ENCODE measurements around the gene SORCS2.

The SORCS2 gene

GRCh38 chr4:7272404-7272803 is 80.1 kb downstream of the SORCS2 start:
- no peaks in the 10 kb centered on the region for H3K36me3 ChIP-seq (ENCODE audit: control insufficient read depth, insufficient read depth, low read length)
- H3K4me3 ChIP-seq (ENCODE audit: low read depth, low read length): no peak overlapping the region
- H3K9me3 ChIP-seq (ENCODE audit: control insufficient read depth, insufficient read depth, low read length): no peaks in the 10 kb centered on the region
- no peaks in the 10 kb centered on the region for H3K27me3 ChIP-seq (ENCODE audit: control insufficient read depth, insufficient read depth, low read length)
- H3K4me1 ChIP-seq (ENCODE audit: control insufficient read depth, insufficient read depth, low read length): no peaks in the 10 kb centered on the region
- H3K9ac ChIP-seq (ENCODE audit: low read depth, low read length): no peak overlapping the region

DNA sequence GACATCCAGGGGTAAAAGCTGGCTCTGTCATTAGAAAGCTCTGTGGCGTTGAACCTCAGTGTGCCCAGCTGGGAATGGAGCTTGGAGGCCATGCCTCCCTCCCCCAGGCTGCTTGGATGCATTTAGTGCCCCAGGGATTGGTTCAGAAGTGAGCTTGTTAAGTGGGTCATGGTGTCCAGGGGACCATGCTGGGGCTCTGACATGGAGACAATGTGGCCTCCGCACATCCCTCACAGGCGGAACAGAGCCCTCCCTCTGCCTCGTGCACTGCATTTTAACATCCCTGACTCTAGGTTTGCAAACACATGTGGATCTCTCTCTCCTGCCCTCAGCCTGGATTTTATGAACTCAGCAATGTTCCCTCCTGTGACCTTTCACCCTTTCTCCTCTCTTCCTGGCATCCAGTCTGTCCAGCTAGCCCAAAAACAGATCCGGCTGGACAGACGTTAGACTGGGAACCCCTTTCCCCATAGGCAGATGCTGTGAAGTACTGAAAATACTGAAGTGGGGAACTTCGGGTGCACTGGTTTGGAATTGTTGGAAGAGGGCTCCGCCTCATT is 81.5 kb downstream of the SORCS2 start:
- Histone ChIP-seq H3K9ac (ENCODE audit: low read depth, low read length) (no peak overlapping the region), H3K9me3 (ENCODE audit: control insufficient read depth, insufficient read depth, low read length) (no peaks in the 10 kb centered on the region), H3K4me3 (ENCODE audit: low read depth, low read length) (no peak overlapping the region), H3K36me3 (ENCODE audit: control insufficient read depth, insufficient read depth, low read length) (no peaks in the 10 kb centered on the region), H3K4me1 (ENCODE audit: control insufficient read depth, insufficient read depth, low read length) (no peaks in the 10 kb centered on the region), H3K27me3 (ENCODE audit: control insufficient read depth, insufficient read depth, low read length) (no peaks in the 10 kb centered on the region)

DNA sequence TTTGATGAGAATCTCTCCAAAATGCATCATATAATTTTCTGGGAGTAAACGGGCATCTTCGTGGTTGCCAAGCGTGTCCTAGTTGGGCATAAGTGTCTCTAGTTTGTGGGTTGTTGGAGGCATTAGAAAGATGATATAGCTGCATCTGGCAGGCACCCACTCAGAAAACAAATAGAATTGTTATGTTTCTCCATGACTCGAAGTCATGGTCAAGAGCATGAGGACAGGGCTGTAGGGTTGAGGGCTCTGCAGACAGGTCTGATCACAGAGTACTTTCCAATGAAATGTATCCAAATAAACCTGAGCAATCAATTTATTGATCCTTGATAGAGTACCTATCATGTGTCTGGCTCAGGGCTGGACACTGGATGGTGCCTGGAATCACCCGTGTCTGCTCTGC is 82.7 kb downstream of the SORCS2 start:
- no peaks in the 10 kb centered on the region for H3K9me3 ChIP-seq (ENCODE audit: control insufficient read depth, insufficient read depth, low read length)
- H3K4me3 ChIP-seq (ENCODE audit: low read depth, low read length): no peak overlapping the region
- H3K27me3 ChIP-seq (ENCODE audit: control insufficient read depth, insufficient read depth, low read length): no peaks in the 10 kb centered on the region
- no peak overlapping the region for H3K9ac ChIP-seq (ENCODE audit: low read depth, low read length)
- no peaks in the 10 kb centered on the region for H3K36me3 ChIP-seq (ENCODE audit: control insufficient read depth, insufficient read depth, low read length)
- no peaks in the 10 kb centered on the region for H3K4me1 ChIP-seq (ENCODE audit: control insufficient read depth, insufficient read depth, low read length)

DNA sequence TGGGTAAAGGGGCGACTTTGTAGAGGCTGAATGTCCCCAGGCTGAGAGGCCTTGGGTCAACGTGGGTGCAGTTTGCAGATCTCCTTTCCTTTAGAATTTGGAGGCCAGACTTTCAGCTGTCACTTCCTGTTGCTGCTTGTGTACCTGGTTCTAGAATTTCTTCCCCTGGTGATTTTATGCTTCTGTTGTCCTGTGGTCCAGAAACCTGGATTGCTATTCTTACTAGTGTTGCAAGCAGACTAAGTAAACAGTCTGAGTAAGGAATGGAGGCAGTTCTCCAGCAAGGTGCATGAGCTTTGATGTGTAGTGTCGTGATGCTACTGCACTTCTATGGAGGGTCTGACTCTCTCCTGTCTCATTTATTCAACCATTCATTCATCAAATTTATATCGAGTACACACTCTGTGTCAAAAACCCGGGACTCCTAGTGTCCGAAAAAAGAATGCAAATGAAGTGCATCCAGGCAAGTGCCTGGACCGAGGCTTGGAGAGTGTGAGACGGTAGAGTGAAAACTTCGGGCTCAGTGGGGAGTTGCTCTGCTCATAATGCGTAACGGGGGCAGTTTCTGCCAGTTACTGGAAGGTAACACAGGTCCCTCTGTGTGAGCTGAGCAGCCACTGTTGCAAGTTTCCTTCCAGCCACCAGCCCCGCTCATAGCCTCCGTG is 83.3 kb downstream of the SORCS2 start:
- Histone ChIP-seq H3K4me3 (ENCODE audit: low read depth, low read length) (no peak overlapping the region), H3K4me1 (ENCODE audit: control insufficient read depth, insufficient read depth, low read length) (no peaks in the 10 kb centered on the region), H3K9me3 (ENCODE audit: control insufficient read depth, insufficient read depth, low read length) (no peaks in the 10 kb centered on the region), H3K36me3 (ENCODE audit: control insufficient read depth, insufficient read depth, low read length) (no peaks in the 10 kb centered on the region), H3K27me3 (ENCODE audit: control insufficient read depth, insufficient read depth, low read length) (no peaks in the 10 kb centered on the region), H3K9ac (ENCODE audit: low read depth, low read length) (no peak overlapping the region)

- H3K27me3 ChIP-seq (ENCODE audit: control insufficient read depth, insufficient read depth, low read length): no peaks in the 10 kb centered on the region
- no peaks in the 10 kb centered on the region for H3K9me3 ChIP-seq (ENCODE audit: control insufficient read depth, insufficient read depth, low read length)
- H3K36me3 ChIP-seq (ENCODE audit: control insufficient read depth, insufficient read depth, low read length): no peaks in the 10 kb centered on the region
- no peaks in the 10 kb centered on the region for H3K4me1 ChIP-seq (ENCODE audit: control insufficient read depth, insufficient read depth, low read length)
- H3K9ac ChIP-seq (ENCODE audit: low read depth, low read length): no peak overlapping the region
- H3K4me3 ChIP-seq (ENCODE audit: low read depth, low read length): no peak overlapping the region
Measured at GRCh38 chr4:7276515-7276914, 84.2 kb downstream of the SORCS2 start.

DNA sequence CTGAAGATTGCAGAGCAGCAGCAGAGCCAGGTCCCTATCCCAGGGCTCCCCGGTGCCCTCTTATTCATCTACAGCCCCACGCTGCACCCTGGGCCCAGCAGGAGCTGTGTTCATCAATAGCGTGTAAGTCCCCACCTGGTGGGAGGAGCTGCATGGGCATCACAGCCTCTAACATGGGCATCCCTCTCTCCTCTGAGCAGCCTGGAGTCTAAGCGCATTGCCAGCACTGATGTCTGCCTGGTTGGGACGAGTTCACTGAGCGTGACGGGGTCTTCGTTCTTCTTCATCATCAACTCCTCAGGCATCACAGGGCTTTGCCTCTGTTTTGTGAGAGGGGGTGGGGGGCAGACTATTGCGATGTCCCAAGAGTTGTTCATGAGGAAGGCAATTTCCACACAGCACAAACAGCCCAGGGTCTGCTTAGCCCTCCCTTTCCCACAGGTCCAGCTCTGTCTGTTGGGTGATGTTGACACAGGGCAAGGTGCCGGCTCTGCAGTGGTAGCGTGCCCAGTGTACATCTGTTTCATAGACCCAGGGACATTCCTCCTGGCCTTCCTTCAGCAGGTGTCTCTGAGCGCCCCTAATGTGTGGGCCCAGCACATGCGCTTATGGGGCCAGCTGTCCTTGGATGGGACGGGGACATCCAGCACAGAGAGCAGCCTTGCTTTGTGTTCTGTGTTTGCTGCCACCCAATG is 85.9 kb downstream of the SORCS2 start:
- Histone ChIP-seq H3K36me3 (ENCODE audit: control insufficient read depth, insufficient read depth, low read length) (no peaks in the 10 kb centered on the region), H3K27me3 (ENCODE audit: control insufficient read depth, insufficient read depth, low read length) (no peaks in the 10 kb centered on the region), H3K9me3 (ENCODE audit: control insufficient read depth, insufficient read depth, low read length) (no peaks in the 10 kb centered on the region), H3K9ac (ENCODE audit: low read depth, low read length) (no peak overlapping the region), H3K4me1 (ENCODE audit: control insufficient read depth, insufficient read depth, low read length) (no peaks in the 10 kb centered on the region), H3K4me3 (ENCODE audit: low read depth, low read length) (no peak overlapping the region)

- Histone ChIP-seq H3K9me3 (ENCODE audit: control insufficient read depth, insufficient read depth, low read length) (no peaks in the 10 kb centered on the region), H3K36me3 (ENCODE audit: control insufficient read depth, insufficient read depth, low read length) (no peaks in the 10 kb centered on the region), H3K9ac (ENCODE audit: low read depth, low read length) (no peak overlapping the region), H3K4me1 (ENCODE audit: control insufficient read depth, insufficient read depth, low read length) (no peaks in the 10 kb centered on the region), H3K4me3 (ENCODE audit: low read depth, low read length) (no peak overlapping the region), H3K27me3 (ENCODE audit: control insufficient read depth, insufficient read depth, low read length) (no peaks in the 10 kb centered on the region)
Measured at GRCh38 chr4:7278981-7279380, 86.6 kb downstream of the SORCS2 start.

DNA sequence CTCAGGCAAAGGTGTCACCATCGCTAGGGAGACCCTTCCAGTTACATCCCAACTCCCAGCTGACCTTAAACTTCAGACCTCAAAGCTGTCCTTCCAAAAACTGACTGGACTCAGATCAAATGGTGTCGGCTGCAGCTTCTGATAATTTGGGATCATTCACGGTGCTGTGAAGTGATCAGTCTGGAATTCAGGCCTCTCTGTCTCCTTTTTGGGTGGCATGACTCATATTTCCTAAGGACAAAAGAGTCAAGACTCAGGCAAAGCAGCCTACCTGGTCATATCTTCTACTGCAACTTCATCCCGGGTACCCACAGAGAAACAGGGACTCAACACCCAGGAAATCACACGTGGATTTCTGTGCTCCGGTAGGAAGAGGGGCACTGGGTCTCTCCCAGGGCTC is 87.6 kb downstream of the SORCS2 start:
- Histone ChIP-seq H3K4me1 (ENCODE audit: control insufficient read depth, insufficient read depth, low read length) (no peaks in the 10 kb centered on the region), H3K27me3 (ENCODE audit: control insufficient read depth, insufficient read depth, low read length) (no peaks in the 10 kb centered on the region), H3K9ac (ENCODE audit: low read depth, low read length) (no peak overlapping the region), H3K36me3 (ENCODE audit: control insufficient read depth, insufficient read depth, low read length) (no peaks in the 10 kb centered on the region), H3K9me3 (ENCODE audit: control insufficient read depth, insufficient read depth, low read length) (no peaks in the 10 kb centered on the region), H3K4me3 (ENCODE audit: low read depth, low read length) (no peak overlapping the region)

DNA sequence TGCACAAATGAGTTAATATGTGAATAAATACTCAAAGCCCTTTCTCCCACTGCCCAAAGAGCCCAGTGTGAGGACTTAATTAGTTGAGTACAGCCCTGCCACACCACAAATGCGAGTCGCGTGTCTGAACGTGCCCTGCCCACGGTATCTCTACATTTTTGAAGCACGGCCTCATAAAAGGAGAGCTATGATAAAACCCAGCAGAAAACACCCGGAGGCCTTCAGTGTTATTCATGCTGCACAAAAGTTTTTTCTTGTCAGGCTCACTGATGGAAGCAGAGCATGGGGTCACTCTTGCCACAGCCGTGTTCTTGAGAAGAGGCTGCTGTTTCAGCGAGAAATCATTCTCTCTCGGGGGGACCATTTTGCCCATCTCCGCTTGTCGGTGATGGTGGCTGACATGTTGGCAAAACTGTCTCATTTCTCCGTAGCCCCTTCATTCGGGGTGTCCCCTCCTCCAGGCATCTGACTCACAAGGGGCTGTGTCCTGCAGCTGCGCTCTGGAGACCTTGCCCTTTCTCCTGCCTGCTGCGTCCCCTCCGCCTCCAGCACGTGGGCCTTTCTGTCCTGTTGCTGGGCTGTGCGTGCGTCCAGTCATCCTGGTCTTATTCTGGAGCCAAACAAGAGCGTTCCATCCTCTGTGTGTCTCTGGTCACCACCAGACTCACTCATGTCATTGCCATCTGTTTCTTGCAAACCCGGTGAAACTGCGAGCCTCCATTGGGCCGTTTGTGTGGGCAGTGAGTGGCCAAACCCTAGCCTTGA is 88.8 kb downstream of the SORCS2 start:
- no peaks in the 10 kb centered on the region for H3K27me3 ChIP-seq (ENCODE audit: control insufficient read depth, insufficient read depth, low read length)
- H3K9me3 ChIP-seq (ENCODE audit: control insufficient read depth, insufficient read depth, low read length): no peaks in the 10 kb centered on the region
- H3K9ac ChIP-seq (ENCODE audit: low read depth, low read length): no peak overlapping the region
- no peaks in the 10 kb centered on the region for H3K4me1 ChIP-seq (ENCODE audit: control insufficient read depth, insufficient read depth, low read length)
- no peaks in the 10 kb centered on the region for H3K36me3 ChIP-seq (ENCODE audit: control insufficient read depth, insufficient read depth, low read length)
- H3K4me3 ChIP-seq (ENCODE audit: low read depth, low read length): no peak overlapping the region

GRCh38 chr4:7281691-7282665 is 89.6 kb downstream of the SORCS2 start:
- H3K4me1 ChIP-seq (ENCODE audit: control insufficient read depth, insufficient read depth, low read length): no peaks in the 10 kb centered on the region
- H3K9ac ChIP-seq (ENCODE audit: low read depth, low read length): no peak overlapping the region
- H3K9me3 ChIP-seq (ENCODE audit: control insufficient read depth, insufficient read depth, low read length): no peaks in the 10 kb centered on the region
- no peak overlapping the region for H3K4me3 ChIP-seq (ENCODE audit: low read depth, low read length)
- H3K36me3 ChIP-seq (ENCODE audit: control insufficient read depth, insufficient read depth, low read length): no peaks in the 10 kb centered on the region
- no peaks in the 10 kb centered on the region for H3K27me3 ChIP-seq (ENCODE audit: control insufficient read depth, insufficient read depth, low read length)

Measured in iPS-15b (cell line).